HG03565 (cell line): ENCODE data around the gene USE1.

Experiments
- ATAC-seq: cut with Tn5 transposase; IDR thresholded peaks from one replicate; pipeline ENCODE4 v1.9.1; 2021; ENCODE audit warnings: mild to moderate bottlenecking, moderate library complexity; ENCODE audit not compliant: unreplicated experiment

Gene USE1

DNA sequence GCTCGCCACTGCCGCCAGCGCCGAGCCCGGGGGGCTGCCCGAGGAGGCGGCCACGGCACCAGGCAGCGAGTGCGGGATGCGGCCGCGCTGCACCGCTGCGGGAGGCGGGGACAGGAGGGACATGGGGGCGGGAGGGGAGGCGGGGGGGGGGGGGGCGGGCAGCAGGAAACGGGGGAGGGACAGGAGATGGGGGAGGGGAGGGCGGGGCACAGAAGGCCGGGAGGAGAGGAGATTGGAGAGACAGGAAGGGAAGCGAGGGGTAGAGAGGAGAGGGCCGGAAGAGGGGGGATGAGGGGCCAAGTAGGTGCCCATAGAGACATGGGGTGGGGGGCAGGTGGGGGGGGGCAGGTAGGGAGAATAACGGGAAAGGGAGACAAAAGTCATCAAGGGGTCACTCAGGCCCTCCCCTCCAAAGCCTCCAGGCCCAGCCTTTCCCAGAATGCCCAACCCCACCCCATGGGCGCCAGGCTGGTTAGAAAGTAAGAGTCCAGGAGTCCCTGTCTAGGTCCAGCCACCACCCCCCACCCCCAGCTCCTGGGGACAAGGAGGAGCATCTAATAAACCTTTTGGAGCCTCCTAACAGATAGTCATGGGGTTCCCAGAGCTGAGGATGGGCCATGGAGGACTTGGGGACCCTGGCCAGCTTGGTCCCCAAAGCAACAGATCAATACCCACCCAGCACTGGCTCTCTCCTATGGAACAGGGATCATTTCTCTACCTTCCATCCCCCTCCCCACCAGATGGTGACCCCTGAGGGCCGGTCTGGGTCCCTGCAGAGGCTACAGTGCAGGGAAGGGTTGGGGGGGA is 21.0 kb downstream of the USE1 start:
- ATAC-seq: peak; percentile 30

DNA sequence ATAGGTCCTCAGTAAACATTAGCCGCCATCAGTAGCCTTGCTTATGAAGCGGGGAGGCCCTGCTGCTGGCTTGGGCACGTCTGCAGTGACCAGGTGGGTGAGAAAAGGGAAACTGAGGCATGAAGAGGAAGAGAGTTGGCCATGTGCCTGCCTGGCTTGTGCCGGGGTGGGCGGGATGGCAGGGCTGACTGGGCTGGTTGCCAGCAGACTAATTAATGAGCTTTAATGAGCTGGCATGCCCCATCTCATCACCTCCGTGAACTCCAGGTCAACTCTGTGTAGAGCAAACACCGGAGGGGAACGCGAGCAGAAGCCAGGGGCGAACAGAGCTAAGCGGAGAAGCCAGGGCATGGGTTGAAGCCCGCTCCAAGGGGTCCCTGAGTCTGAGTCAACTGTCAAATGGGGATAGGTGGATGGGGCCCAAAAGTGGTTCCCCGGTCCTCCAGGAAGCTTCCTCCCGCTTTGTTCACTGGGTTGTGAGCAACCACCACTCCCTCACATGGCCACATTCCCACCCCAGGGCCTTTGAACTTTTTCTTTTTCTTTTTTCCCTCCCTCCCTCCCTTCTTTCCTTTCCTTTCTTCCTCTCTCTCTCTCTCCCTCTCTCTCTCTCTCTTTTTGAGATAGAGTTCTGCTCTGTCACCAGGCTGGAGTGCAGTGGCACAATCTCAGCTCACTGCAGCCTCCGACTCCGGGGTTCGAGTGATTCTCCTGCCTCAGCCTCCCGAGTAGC is 21.8 kb downstream of the USE1 start:
- ATAC-seq: no peak

DNA sequence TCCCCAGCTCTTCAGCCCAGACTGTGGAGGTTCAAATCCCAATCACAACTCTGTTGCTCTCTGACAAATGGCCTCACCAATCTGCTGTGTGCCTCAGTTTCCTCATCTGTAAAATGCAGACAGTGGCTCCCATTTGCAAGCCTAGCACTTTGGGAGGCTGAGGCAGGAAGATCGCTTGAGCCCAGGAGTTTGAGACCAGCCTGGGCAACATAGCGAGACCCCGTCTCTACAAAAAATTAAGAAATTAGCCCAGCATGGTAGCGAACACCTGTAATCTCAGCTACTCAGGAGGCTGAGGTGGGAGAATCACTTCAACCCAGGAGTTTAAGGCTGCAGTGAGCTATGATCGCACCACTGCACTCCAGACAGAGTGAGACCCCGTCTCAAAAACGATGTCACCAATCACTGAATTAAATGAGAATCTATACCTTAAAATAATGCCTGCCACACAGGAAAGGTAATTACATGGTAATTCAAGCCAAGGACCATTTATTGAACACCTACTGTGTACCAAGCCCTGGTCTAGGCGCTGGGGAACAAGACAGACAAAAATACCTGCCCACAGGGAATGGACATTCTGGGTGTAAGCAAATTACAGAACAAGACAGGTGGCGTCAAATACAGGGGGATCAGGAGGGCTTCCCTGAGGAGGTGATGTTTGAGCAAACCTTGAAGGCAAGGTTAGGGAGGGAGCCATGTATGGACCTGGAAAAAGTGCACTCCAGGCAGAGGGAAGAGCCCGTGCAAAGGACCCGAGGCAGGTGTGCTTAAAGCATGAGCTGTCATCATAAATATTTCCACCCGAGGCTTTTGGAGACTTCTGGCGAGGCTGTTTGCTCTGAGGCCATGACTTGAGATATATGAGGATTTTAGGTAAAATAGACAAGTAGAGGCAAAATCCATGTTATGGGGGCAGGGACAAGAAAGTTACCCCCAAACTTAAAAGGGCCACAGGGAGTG is 22.9 kb downstream of the USE1 start:
- ATAC-seq: no peak

DNA sequence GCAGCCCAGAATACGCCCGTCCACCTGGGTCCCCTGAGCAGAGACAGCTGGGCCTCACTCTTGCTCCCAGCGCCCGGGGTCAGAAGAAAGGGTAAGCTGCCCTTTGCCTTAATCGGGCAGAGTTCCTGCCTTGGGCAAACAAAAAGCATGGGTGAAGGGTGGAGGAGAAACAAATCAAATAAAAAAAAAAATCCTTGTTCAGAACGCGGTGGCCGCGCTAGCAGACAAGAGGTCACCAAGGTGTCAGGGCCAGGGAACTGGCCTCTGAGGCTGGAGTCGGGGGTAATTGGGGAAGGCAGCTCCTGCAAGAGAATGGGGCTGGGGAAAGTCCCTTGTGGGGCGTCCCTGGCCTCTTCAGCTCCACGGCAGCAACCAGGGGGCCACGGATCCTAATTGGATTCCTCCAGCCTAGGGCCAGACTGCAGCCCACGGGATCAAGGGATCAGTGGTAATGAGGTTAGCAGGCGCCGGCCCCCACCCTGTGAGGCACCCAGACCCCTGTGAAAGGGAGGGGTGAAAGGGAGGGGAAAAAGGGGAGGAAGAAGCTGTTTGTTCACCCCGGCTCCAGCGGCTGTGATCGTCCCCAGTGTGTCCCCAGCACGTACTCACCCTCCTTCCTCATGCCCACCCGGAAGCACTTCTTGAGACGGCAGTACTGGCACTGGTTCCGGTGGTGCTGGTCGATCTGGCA is 25.1 kb downstream of the USE1 start:
- ATAC-seq: no peak

DNA sequence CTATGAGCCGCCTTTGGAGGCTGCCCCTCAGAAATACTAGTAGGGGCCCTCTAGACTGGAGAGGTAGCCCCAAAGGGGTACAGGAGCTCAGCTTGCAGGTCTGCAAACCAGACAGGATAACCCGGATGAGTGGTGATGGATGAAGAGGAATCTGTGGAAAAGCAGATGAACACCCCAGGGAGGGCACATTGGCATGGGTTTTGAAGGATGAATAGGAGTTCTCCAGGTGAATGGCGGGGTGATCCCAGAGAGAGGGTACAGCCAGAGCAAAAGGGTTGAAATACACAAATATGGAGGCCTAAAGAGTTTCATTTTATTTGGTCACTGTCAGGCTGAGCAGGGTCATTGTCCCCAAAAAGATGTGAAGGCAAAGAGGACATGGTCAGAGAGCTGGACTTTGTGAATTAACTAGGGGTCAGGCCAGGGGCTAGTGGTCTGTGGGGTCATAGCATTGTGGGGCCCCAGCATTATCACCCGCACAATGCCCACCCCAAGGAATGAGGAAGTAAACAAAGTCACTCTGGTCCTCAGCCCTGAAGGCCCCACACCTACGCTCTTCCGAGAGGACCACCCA is 25.8 kb downstream of the USE1 start:
- no peak for ATAC-seq

DNA sequence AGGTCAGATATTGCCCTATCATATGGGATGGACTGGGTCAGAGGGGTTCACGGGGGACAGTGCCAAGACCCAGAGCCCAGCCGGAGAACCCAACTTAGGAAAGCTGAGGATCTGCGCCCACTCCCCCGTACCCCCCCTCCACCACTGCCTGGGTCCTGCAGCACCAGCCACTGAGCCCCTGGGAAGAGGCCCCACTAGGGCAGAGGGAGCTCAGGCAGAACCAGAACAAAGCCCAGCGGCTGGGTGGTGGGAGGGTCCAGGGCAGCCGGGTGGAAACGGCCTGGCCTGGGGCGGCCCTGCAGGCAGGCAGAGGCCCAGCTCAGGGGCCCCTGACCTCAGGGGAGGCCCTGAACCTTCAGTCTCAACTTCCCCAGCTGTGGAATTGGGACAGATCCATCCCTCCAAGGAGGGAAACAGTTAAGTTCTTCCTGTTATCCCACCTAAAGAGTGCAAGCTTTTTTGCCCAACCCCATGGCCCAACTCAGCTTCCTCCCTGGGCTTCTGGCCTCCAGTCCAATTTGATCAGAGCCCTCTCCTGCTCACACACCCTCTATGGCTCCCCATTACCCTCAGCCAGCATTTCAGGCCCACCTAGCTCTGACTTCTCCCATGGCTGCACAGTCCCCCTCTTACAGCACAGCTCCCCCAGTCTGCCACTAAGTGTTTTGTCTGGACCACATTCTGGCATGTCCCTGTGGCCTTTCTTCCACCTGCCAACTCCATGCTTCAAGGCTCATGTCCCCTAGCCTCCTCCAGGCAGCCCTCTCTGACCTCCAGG is 27.5 kb downstream of the USE1 start:
- no peak for ATAC-seq

DNA sequence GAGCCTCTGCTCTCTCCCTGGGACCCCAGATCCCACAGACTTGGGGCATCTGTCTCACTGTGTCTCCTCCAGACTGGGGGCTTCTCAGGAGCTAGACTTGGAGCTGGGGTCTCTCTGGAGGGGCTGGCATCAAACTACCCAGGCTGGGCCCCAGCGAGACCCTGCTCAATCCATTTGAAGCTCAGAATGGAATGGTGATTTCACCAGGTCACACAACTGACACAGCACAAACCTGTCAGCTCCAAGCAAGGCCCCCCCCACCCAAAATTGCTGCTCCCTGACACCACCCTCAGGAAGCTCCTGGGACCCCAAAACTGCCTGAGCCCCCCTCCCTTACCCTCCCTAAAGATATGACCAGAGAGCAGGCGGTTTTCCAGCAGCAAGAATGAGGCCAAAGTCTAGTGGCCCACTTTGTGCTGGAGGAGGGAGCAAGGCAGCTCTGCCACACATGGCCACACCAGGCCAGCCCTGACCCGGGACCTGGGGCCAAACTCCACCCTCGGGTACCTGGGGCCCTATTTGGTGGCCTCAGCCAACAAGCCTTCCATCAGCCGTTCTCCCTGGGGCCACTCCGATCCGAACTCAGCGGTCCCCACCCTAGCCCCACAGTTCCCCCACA is 28.2 kb downstream of the USE1 start:
- no peak for ATAC-seq

DNA sequence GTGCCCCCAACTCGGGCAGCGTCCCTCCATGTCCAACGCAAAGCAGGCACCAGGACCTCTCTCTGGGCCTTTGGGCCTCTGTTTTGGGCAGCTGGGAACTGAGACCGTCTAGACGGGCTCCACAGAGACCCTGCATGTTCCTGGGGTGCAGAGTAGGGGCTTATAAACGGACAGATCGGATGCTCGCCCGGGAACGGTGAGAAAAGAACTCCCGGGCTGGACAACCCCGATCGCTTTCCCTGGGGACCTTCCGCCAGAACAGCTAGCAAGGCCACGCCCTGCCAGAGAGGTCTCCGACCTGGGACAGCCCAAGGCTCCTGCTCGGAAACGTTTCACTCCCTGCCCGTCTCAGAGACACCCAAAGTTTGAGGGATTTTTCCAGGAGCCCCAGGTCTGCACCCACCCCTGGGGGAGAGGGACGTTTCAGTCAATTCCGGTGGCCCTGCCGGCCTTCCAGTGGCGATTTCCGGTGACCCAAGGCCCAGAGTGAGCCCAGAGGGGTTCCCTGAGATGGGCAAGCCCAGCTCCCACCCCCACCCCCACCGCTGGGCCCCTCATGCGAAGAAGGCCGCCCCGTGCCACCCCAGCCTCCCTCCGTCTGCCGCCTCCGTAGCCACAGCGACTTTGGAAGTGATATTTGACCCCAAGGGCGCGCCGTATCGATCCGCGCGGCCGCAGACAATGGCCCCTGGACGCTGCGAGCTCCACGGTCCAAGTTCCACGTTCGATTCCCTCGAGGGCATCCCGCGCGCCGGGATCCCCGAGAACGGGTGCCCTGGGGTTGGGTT is 28.9 kb downstream of the USE1 start:
- ATAC-seq: no peak

DNA sequence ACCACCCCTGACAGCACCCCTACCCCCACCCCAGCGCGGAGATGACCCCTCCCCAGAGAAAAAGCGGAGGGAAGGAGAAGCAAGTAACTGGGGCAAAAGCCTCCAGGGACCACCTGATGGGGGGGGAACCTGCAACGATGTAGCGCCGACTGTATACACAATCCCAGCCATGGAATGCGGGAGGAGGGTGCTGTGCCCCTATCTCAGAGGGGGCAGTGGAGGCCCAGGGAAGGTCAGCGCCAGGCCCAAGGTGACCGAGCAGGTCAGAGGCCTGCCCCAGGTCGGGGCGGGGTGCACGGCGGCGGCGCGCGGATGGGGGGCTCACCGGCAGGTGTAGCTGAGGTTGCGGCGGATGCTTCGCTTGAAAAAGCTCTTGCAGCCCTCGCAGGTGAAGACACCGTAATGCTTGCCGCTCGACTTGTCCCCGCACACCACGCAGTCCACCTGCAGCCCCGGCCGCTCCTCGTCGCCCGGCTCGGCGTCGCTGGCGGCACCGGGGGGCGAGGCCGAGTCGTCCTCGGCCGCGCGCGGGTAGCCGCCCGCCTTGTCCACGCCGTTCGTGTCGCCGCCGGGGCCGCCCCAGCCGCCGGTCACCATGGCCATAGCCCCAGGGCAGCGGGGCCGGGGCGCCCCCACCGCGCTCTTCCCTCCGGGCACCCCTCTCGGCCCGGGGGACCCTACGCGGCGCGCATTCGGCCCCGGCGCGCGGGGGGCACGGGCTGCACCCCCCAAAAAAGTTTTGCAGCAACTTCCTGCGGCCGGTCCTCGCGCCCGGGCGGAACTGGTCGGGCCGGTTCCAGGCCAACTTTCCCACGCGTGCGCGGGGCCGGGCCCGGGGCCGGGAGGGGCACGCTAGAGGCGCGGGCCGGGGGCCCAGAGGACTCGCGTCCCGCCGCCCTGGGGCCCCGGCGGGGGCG is 29.7 kb downstream of the USE1 start:
- no peak for ATAC-seq

DNA sequence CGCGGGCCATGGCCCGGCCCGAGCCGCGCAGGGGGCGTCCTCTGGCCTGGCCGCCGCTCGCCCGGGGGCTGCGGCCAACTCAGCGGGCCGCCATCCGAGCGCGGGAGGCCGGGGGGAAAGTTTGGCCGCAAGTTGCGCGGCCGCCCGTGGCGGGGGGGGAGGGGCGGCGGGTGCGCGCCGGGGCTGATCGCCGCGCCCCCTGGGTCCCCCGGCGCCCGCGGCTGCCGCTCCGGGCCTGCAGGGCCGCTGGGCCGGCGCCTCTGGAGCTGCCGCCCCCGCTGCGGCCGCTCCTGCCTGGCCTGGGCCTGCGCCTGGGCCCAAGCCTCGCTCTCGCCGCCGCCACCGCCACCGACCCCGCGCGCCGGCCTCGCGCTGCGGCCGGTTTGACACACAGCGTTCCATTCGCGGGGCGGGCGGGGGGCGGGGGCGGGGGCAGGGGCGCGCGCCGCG is 30.4 kb downstream of the USE1 start, which contains the start of gene NR2F6:
TSS of gene NR2F6 (minus strand) at position 385 of the 450 bp plus-strand sequence. CDS start 699 bp downstream, outside the sequence.
- ATAC-seq: no peak

DNA sequence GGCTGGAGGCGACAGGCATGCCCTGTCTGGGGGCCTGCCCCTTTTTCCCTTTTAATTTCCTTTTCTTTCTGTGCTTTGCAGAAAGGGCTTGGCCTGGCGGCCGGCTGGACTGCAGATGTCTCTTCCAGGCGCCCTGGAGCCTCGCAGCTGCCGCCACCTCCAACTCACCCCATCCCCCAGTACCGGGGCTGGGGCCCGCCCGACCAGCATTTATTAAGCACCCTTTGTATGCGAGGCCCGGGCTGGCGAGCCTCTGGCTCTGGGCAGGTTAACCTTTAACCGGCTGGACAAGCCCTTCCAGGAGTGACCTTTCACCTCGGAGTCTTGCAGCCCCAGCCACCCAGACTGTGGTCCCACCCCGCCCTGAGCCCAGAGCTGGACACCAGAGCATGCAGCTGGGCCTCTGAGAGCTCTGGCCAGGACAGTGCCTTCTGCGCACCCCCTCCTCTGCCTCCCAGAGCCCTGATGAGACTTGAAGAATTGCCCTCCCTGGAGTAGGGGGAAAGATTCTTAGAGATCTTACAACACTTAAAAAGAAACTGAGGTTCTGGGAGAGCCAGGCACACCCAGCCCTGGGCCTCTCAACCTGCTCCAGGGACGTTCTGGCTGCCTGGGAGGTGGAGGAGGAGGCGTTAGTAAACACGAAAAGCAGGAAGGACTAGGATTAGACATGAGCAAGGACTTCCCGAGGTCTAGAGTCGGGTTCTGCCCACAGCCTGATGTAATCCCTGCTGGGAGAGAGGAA is 31.7 kb downstream of the USE1 start:
- ATAC-seq: no peak

DNA sequence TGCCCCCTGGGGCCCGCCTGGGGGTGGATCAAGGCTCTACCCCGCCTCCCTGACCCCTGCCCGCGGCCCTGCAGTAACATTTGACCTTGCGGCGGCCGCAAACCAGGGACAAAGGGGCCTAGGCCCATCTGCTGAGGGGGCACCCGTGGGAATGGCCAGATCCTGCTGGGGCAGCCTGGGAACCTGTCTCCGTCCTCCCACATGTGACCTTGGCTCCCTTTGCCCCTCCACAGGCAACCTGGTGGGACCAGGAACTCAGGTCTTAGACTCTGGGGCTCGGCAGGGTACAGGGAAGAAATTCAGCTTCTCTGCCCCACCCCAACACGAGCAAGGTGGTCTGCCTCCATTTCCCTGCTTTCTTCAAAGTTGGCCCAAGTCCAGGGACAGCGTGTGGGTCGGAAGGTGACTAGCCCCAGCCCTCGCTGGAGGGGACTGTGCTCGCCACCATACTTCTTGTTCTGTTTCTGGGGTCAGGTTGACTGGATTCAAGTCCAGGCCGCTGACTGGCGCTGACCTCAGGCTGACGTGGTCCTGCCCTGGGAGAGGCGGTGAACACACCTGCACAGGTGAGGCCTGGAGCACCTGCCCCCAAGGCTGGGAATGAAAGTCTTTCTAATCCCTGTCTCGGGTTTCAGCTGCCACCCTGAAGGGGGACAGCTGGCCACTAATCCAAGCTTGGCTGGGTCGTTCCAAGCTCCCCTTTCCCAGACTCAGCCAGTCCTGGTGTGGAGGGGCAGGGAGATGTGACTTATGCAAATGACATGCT is 33.0 kb downstream of the USE1 start:
- no peak for ATAC-seq

DNA sequence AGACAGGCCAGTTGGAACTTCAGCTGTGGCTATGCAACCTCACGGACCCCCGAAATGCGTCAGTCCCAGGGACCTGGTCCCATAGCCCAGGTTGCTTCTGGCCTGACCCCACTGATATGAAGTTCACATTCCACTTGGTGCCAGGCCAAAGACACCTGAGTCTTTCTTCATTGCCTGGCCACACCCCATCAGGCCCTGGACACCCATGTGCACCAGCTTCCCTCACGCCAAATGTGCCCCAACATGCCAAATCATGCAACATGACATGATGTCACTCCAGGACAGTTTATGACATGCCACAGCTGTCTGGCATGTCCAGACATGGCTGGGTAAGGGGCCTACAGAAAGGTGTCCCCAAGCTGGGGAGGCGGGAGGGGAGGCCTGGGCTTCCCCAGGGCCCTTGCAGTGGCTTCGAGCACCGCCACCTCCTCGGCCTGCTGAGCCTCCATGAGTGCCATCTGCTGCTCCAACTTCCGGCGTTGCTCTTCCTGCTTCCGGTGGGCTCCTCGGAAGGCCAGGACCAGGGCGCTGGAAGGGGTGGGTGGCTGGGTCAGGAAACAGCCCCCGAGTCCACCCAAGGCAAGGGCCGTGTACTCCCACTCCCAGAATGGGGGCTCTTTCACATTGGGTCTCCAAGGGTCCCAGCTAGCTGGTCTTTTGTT is 34.9 kb downstream of the USE1 start:
- ATAC-seq: no peak

DNA sequence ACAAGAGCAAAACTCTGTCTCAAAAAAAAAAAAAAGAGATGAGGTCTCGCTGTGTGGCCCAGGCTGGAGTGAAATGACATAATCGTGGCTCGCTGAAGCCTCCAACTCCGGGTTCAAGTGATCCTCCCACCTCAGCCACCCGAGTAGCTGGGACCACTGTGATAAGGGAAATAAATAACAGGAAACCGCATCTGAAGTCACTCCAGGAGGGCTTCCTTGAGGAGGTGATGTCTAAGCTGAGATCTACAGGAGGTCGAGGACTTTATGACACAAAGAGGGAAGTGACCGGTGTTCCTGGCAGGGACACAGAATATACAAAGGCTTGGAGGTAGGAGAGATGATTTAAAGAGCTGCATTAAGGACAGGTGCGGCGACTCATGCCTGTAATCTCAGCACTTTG is 39.5 kb downstream of the USE1 start:
- ATAC-seq: no peak

DNA sequence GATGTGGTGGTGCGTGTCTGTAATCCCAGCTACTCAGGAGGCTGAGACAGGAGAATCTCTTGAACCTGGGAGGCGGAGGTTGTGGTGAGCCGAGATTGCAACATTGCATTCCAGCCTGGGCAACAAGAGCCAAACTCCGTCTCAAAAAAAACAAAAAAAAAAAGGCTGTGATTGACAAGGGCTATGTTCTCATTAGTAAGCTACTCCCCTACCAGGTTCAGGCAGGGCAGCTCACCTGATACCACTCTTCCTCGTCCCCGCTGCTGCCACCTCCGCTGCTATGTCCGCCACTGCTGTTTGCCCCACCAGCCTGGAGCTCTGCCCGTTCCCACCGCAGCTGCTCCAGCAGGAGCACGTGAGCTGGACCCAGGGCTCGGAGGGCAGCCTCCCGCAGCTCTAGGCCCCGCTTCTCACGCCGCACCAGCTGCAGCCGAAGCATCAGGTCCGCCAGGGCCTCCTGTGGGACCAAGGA is 40.0 kb downstream of the USE1 start:
- no peak for ATAC-seq
